GM12878 (cell line): ENCODE results near the gene CSNK1A1. TPM values are rescaled to one million over a fixed set of nuclear protein-coding genes. Genes with fewer than 3 reads are reported as not detected.

ENCODE experiments used
- ATAC-seq: fragments of 200-7000 bp; cut with Tn5 transposase; 3 replicates; pipeline ENCODE4 v1.9.1; 2020; ENCODE audit warnings: mild to moderate bottlenecking, moderate library complexity
- BruUV-seq: library from RNA; stranded (reverse); fragments of 400-500 nt; replicated peaks from 2 replicates; lab custom pipeline; 2021; lab: Mats Ljungman, UMichigan
- CTCF ChIA-PET: fragments of 300-600 bp; sonication (Branson Sonifier 250); formaldehyde crosslinking; extraction: SDS; loops from one replicate; lab custom pipeline; 2021; ENCODE audit warnings: inconsistent platforms; lab: Yijun Ruan, JAX
- POLR2A ChIA-PET: fragments of 350-600 bp; formaldehyde crosslinking; extraction: SDS; loops from one replicate; lab custom pipeline; 2021; ENCODE audit warnings: inconsistent platforms; lab: Charles Lee
- RAD21 ChIA-PET: fragments of 300-600 bp; sonication (Branson Sonifier 250); formaldehyde crosslinking; loops from one replicate; lab custom pipeline; 2023; ENCODE audit warnings: antibody characterized with exemption; ENCODE audit not compliant: unreplicated experiment; lab: Charles Lee
- SMC1A ChIA-PET: fragments of 300-600 bp; sonication (Branson Sonifier 250); formaldehyde crosslinking; loops from one replicate; lab custom pipeline; 2023; ENCODE audit not compliant: unreplicated experiment, uncharacterized antibody; lab: Charles Lee
- DNase-seq: peaks from one replicate; pipeline ENCODE4 v3.0.0-alpha.2; 2011; ENCODE audit warnings: low read depth, low spot score
- FAIRE-seq: peaks from 3 replicates; lab custom pipeline; 2011; peaks lifted over from hg19 to GRCh38; lab: Jason Lieb, UNC
- H2AFZ ChIP-seq: 2 replicates; pipeline ENCODE4 v1.6.0; 2011; ENCODE audit warnings: low read depth, low read length, control low read depth; ENCODE audit not compliant: control insufficient read depth
- H3K27ac ChIP-seq: 2 replicates; pipeline ENCODE4 v1.5.1; 2011; ENCODE audit warnings: control low read depth; ENCODE audit not compliant: control insufficient read depth, insufficient read depth
- H3K27me3 ChIP-seq, 2 experiments: replicated peaks in 1 of 2; 2 replicates each; pipeline versions ENCODE4 v1.6.0 to v1.6.1; 2011; ENCODE audit warnings: low read length in 1 of 2; ENCODE audit not compliant: control insufficient read depth in 2 of 2, insufficient read depth in 2 of 2
- H3K36me3 ChIP-seq, 2 experiments: 2 replicates each; pipeline ENCODE4 v1.5.1; 2011; ENCODE audit warnings: low read length in 1 of 2; ENCODE audit not compliant: control insufficient read depth in 2 of 2, insufficient read depth in 2 of 2
- H3K4me1 ChIP-seq: 2 replicates; pipeline ENCODE4 v1.6.1; 2011; ENCODE audit warnings: mild to moderate bottlenecking, low read length, moderate library complexity, mixed read lengths; ENCODE audit not compliant: control insufficient read depth, insufficient read depth
- H3K4me2 ChIP-seq: 2 replicates; pipeline ENCODE4 v1.6.0; 2011; ENCODE audit warnings: control low read depth; ENCODE audit not compliant: control insufficient read depth, insufficient read depth
- H3K4me3 ChIP-seq: fragments of 200-600 bp; sonication (generic); 2 replicates; pipeline ENCODE4 v1.5.1; 2016
- H3K79me2 ChIP-seq: 2 replicates; pipeline ENCODE4 v1.6.0; 2011; ENCODE audit warnings: low read length; ENCODE audit not compliant: control insufficient read depth, insufficient read depth
- H3K9ac ChIP-seq: 2 replicates; pipeline ENCODE4 v1.8.0; 2011; ENCODE audit warnings: low read length, control low read depth, mixed read lengths; ENCODE audit not compliant: control insufficient read depth, insufficient read depth
- H3K9me3 ChIP-seq: replicated peaks from 3 replicates; pipeline ENCODE4 v1.5.1; 2011; ENCODE audit warnings: mild to moderate bottlenecking, low read length; ENCODE audit not compliant: control insufficient read depth, insufficient read depth
- H4K20me1 ChIP-seq: 2 replicates; pipeline ENCODE4 v1.6.0; 2011; ENCODE audit not compliant: control insufficient read depth, insufficient read depth
- ATF3 ChIP-seq: IDR thresholded peaks from 2 replicates; pipeline ENCODE4 v1.6.1; 2011; ENCODE audit warnings: low read depth, mild to moderate bottlenecking, low read length, moderate library complexity, borderline replicate concordance; ENCODE audit errors: extremely low read depth
- BACH1 ChIP-seq: fragments of 450-650 bp; IDR thresholded peaks from 2 replicates; pipeline ENCODE4 v1.6.1; 2017; ENCODE audit warnings: mild to moderate bottlenecking, borderline replicate concordance
- BCL11A ChIP-seq: IDR thresholded peaks from 2 replicates; pipeline ENCODE4 v1.6.1; 2011; ENCODE audit warnings: low read depth, low read length
- CEBPB ChIP-seq, 2 experiments: fragments of 150-350 bp in 1 of 2; IDR thresholded peaks; 2 replicates each; pipeline ENCODE4 v1.6.1; 2012 to 2014; ENCODE audit warnings: low read depth in 2 of 2, low read length in 2 of 2, borderline replicate concordance in 1 of 2, inconsistent platforms in 1 of 2
- CEBPZ ChIP-seq: fragments of 150-350 bp; IDR thresholded peaks from 2 replicates; pipeline ENCODE4 v1.6.1; 2016; ENCODE audit warnings: low read depth, low read length
- EP300 ChIP-seq, 2 experiments: fragments of 150-350 bp in 1 of 2; IDR thresholded peaks; 2 replicates each; pipeline ENCODE4 v1.6.1; 2011 to 2012; ENCODE audit warnings: low read depth in 2 of 2, low read length in 2 of 2, borderline replicate concordance in 1 of 2, improper control_type of control experiment in 1 of 2, inconsistent platforms in 1 of 2; ENCODE audit not compliant: control insufficient read depth in 1 of 2
- FOXK2 ChIP-seq: fragments of 450-650 bp; IDR thresholded peaks from 2 replicates; pipeline ENCODE4 v1.6.1; 2017; ENCODE audit warnings: mild to moderate bottlenecking, moderate library complexity
- FOXM1 ChIP-seq: IDR thresholded peaks from 2 replicates; pipeline ENCODE4 v1.6.1; 2012; ENCODE audit warnings: low read depth, mild to moderate bottlenecking, inconsistent platforms, low read length, moderate library complexity
- JUND ChIP-seq: IDR thresholded peaks from 2 replicates; pipeline ENCODE4 v1.6.1; 2012; ENCODE audit warnings: low read depth, mild to moderate bottlenecking, low read length, improper control_type of control experiment, moderate library complexity
- MEF2B ChIP-seq: fragments of 450-650 bp; IDR thresholded peaks from 2 replicates; pipeline ENCODE4 v1.6.1; 2018; ENCODE audit warnings: mild to moderate bottlenecking, moderate library complexity; ENCODE audit not compliant: partially characterized antibody, poor library complexity, severe bottlenecking
- POLR2A ChIP-seq: IDR thresholded peaks from 2 replicates; pipeline ENCODE4 v1.6.1; 2011; ENCODE audit warnings: low read depth, mild to moderate bottlenecking, low read length
- RAD21 ChIP-seq: IDR thresholded peaks from 2 replicates; pipeline ENCODE4 v1.6.1; 2011; ENCODE audit warnings: mild to moderate bottlenecking, low read depth, low read length, moderate library complexity; ENCODE audit not compliant: insufficient read depth
- TCF3 ChIP-seq: IDR thresholded peaks from 2 replicates; pipeline ENCODE4 v1.6.1; 2012; ENCODE audit warnings: low read depth, mild to moderate bottlenecking, low read length, borderline replicate concordance; ENCODE audit not compliant: insufficient read depth
- ZNF384 ChIP-seq: IDR thresholded peaks from 2 replicates; pipeline ENCODE4 v1.6.1; 2012; ENCODE audit warnings: low read depth, mild to moderate bottlenecking, low read length, improper control_type of control experiment, borderline replicate concordance
- ZNF592 ChIP-seq: fragments of 450-650 bp; IDR thresholded peaks from 2 replicates; pipeline ENCODE4 v1.6.1; 2017; ENCODE audit warnings: mild to moderate bottlenecking, moderate library complexity
- ZZZ3 ChIP-seq: IDR thresholded peaks from 2 replicates; pipeline ENCODE4 v1.6.1; 2011; ENCODE audit warnings: low read depth; ENCODE audit not compliant: control insufficient read depth, insufficient read length
- WGBS: methylation state at CpG from one replicate; pipeline ENCODE4 v1.1.6; 2016; ENCODE audit warnings: low lambda C conversion rate; ENCODE audit not compliant: insufficient replicate concordance, insufficient coverage; ENCODE audit errors: missing lambda C conversion rate; 5-methylcytosine and 5-hydroxymethylcytosine counted together
- in situ Hi-C: fragments of 300-500 bp; cut with MboI; formaldehyde crosslinking; loops from 9 replicates; pipeline ENCODE4 v1.14.3; 2018; ENCODE audit warnings: mixed read lengths
- intact Hi-C: fragments of 100-400 bp; cut with micrococcal nuclease; formaldehyde crosslinking; loops from one replicate; pipeline ENCODE4 v1.14.2; 2022; ENCODE audit not compliant: unreplicated experiment
- polyA plus RNA-seq, 11 experiments: library from polyadenylated mRNA; depleted of rRNA in 4 of 11; unstranded in 6 of 11; stranded (reverse) in 5 of 11; fragments of >200 nt; fragmentation: Nextera tagmentation in 4 of 11; fragmentation: Illumina TruSeq in 1 of 11; extraction: Ambion mirVana in 4 of 11; extraction: Trizol in 1 of 11; gene quantifications; 1 replicate in 1 of 11; 2 replicates in 10 of 11; pipeline versions ENCODE4 v1.2.1 to v1.2.3, GENCODE V29; 2011 to 2016; ENCODE audit warnings: inconsistent platforms in 2 of 11, missing spikeins in 2 of 11, low read depth in 1 of 11
- total RNA-seq, 4 experiments: library from RNA; depleted of rRNA in 3 of 4; stranded (reverse); fragments of >200 nt in 3 of 4; fragmentation: Illumina TruSeq in 1 of 4; extraction: Trizol in 1 of 4; gene quantifications; 2 replicates each; pipeline versions ENCODE4 v1.2.1 to v1.2.3, GENCODE V29; 2013 to 2021

The CSNK1A1 gene
- total and polyA plus RNA-seq, 10 of the 15 experiments (the other 5 are each of a cell fraction or from before 2014, with no cell fraction given), result 53.3 to 155 (median 133) TPM

DNA sequence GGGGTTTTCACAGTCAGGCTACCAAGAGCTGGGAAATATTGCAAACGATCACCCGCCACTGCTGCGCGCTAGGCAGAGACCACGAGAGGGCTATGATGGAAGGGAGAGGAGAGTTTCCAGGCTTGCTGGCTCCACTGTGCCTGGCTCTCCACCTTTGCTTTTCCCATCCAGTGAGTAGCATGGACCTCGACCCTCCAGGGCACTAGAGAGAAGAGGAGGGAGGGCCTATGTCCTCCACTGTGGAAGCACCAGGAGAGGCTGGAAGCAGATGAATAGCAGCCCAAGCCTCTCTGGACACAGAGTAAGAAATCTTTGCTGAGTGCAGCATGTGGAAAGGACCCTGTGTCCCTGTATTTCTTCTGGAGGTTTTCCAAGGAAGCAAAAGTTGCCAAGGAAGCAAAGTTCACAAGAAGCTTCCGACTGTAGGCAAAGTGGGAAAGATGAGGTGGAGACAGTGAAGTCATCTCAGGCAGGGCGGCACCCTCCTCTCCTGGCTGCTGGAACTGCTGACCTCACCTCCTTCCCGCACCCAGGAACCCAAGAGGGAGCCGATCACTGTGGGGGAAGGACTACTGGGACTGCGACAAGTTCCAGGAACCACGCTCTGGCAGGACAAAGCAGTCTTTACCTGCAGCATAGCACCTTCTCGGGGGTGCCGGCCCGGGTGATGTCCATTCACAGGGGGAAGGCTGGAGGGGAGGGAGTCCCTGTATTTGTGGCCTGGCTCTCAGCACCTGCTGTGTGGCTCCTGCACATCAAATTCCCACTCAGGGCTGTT is 79.6 kb downstream of the CSNK1A1 start:
- H3K4me3 ChIP-seq, result no peak overlapping the region
- no peaks in the 10 kb centered on the region for H3K79me2 ChIP-seq
- no peak overlapping the region for H3K4me2 ChIP-seq
- H3K9me3 ChIP-seq, result no peaks in the 10 kb centered on the region
- intact Hi-C loops, result no loop called here
- no peak overlapping the region for H3K27ac ChIP-seq
- no peaks in the 10 kb centered on the region for H4K20me1 ChIP-seq
- TF ChIP-seq ZNF592 (no peak), FOXM1 (no peak), JUND (no peak), MEF2B (no peak), ATF3 (no peak), EP300 (IDR thresholded peaks at IDR 0.05; ENCODE audit: borderline replicate concordance in 1 of 2, control insufficient read depth in 1 of 2, low read depth in 2 of 2, low read length in 2 of 2) (no peak), TCF3 (no peak), ZZZ3 (no peak), RAD21 (no peak), ZNF384 (no peak), BCL11A (no peak), FOXK2 (no peak), CEBPB (IDR thresholded peaks at IDR 0.05; ENCODE audit: borderline replicate concordance in 1 of 2, low read depth in 2 of 2, low read length in 2 of 2) (no peak), BACH1 (no peak), CEBPZ (no peak), POLR2A (no peak)
- TF ChIP-seq, all 136 proteins: peak for 0
- ATAC-seq (no peak), FAIRE-seq (no peak), DNase-seq (no peak)
- Histone ChIP-seq H3K4me1 (no peaks in the 10 kb centered on the region), H3K9ac (no peak overlapping the region), H3K27me3 (no peaks in the 10 kb centered on the region; a peak in 2 of 4 replicates), H2AFZ (no peak overlapping the region), H3K36me3 (no peaks in the 10 kb centered on the region)
- ChIA-PET CTCF (no interaction called here), SMC1A (no interaction called here), RAD21 (no interaction called here), POLR2A (no interaction called here)
- no TSS peak for BruUV-seq
- in situ Hi-C loops, result no loop called here
- 53% methylated on average over 15 of the region's 15 CpGs for WGBS
